ENCODE measurements around the gene MBD3L4.
"Not testable (repeated sequence)": the region's sequence is repeated elsewhere in the genome, so short reads cannot be mapped to it uniquely, and the experiment has no call there.

MBD3L4 gene

DNA sequence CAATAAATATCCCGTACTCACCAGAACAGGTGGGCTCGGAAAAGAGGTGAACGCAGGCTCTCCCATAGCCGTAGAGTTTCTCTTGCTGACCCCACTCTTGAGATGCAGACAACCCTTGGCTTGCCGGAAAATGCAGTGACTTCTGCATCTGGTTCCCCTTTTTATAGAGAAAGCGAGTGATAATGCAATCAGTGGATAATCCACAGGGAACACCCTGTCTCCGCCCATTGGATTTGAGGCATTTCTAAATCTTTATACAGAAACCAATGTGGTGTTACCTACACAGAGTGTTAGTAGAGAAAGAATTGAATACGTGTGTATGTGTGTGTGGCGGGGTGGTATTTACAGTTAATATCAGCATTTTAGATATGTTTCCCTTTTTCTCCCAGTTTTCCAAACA is at the start of gene MBD3L4:
TSS of gene MBD3L4 (minus strand) at position 101 of the 400 bp plus-strand sequence. CDS start at position 66, 35 bp downstream.
- H3K4me3 Mint-ChIP-seq; H3K4me1 Mint-ChIP-seq (ENCODE audit: low read depth); H3K27me3 Mint-ChIP-seq; H3K27ac Mint-ChIP-seq; H3K36me3 Mint-ChIP-seq (ENCODE audit: low read depth); DNase-seq; H3K9me3 Mint-ChIP-seq: not testable (repeated sequence)

DNA sequence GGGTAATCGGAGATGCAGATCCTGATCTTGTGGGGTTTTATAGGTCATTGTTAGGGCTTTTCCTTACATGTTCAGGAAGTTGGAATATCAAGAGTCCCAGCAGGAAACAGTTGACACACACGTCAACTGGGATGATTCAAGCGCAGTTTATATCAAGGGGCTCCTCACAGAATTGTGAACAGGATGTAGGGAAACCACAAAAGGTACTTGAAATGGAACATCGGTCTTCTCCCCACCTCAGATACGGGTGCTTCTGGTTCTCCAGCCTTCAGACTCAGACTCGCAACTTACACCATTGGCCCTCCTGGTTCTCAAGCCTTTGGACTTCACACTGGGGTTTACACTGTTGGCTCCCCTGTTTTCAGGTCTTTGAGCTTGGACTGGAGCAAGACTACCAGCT is 49.0 kb upstream of the MBD3L4 start:
- H3K4me3 Mint-ChIP-seq: no peak overlapping the region
- no peaks in the 10 kb centered on the region for H3K27me3 Mint-ChIP-seq
- peaks cover 7% of the 10 kb centered on the region for H3K4me1 Mint-ChIP-seq (ENCODE audit: low read depth)
- H3K27ac Mint-ChIP-seq: no peak overlapping the region
- H3K9me3 Mint-ChIP-seq: peaks cover 46% of the 10 kb centered on the region
- DNase-seq: no peak
- peaks cover 80% of the 10 kb centered on the region for H3K36me3 Mint-ChIP-seq (ENCODE audit: low read depth)

DNA sequence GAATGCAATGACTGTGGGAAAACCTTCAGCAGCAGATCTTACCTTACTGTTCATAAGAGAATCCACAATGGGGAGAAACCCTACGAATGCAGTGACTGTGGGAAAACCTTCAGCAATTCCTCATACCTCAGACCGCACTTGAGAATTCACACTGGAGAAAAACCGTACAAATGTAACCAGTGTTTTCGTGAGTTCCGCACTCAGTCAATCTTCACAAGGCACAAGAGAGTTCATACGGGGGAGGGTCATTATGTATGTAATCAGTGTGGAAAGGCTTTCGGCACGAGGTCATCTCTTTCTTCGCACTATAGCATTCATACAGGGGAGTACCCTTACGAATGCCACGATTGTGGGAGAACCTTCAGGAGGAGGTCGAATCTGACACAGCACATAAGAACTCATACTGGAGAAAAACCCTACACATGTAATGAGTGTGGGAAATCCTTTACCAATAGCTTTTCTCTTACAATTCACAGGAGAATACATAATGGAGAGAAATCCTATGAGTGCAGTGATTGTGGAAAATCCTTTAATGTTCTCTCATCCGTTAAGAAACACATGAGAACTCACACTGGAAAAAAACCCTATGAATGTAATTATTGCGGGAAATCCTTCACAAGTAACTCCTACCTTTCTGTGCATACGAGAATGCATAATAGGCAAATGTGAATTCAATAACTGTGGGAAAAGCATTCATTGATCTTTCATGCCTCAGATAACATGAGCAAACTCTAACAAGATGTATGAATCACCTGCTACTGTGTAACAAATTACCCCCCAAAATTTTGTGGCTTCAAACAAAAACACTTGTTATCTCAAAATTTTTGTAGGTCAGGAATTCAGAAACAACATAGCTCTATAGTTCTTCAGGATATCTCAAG is 43.3 kb upstream of the MBD3L4 start:
- H3K27me3 Mint-ChIP-seq: no peaks in the 10 kb centered on the region
- H3K9me3 Mint-ChIP-seq: peaks cover 55% of the 10 kb centered on the region
- H3K36me3 Mint-ChIP-seq (ENCODE audit: low read depth): peaks cover 94% of the 10 kb centered on the region
- no peak overlapping the region for H3K27ac Mint-ChIP-seq
- no peak overlapping the region for H3K4me3 Mint-ChIP-seq
- DNase-seq: no peak
- peaks cover 3% of the 10 kb centered on the region for H3K4me1 Mint-ChIP-seq (ENCODE audit: low read depth)

DNA sequence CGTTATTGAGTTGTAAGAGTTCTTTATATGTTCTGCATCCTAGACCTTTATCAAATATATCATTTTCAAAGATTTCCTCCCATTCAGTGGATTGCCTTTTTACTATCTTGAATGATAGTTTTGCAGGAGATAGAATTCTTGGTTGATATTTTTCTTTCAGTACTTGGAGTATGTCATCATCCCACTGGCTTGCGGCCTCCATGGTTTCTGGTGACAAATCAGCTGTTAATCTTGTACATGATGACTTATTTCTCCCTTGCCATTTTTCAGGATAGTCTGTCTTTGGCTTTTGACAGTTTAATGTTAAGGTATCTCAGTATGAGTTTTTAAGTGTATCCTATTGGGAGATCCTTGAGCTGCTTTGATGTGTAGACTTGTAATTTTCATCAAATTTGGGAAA is 38.0 kb upstream of the MBD3L4 start:
- Mint-ChIP-seq H3K4me1 (ENCODE audit: low read depth) (peaks cover 3% of the 10 kb centered on the region), H3K36me3 (ENCODE audit: low read depth) (peaks cover 99% of the 10 kb centered on the region), H3K27me3 (no peaks in the 10 kb centered on the region), H3K27ac (no peak overlapping the region), H3K9me3 (peaks cover 48% of the 10 kb centered on the region), H3K4me3 (no peak overlapping the region)
- DNase-seq: no peak

DNA sequence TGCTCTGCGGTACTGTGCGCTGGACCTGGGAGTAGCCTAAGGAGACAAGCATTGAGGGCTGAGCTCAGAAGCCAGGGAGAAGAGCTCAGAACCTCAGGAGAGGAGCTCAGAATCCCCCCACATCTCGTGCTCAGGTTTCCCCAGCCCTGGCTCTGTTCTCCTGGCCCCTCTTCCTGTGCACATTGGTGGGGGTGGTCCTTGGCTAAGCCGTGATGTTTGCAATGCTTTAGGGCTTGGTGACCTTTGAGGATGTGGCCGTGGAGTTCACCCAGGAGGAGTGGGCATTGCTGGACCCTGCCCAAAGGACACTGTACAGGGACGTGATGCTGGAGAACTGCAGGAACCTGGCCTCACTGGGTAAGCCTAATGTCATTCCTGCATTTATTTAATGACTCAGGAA is 36.2 kb upstream of the MBD3L4 start:
- H3K4me3 Mint-ChIP-seq: no peak overlapping the region

DNA sequence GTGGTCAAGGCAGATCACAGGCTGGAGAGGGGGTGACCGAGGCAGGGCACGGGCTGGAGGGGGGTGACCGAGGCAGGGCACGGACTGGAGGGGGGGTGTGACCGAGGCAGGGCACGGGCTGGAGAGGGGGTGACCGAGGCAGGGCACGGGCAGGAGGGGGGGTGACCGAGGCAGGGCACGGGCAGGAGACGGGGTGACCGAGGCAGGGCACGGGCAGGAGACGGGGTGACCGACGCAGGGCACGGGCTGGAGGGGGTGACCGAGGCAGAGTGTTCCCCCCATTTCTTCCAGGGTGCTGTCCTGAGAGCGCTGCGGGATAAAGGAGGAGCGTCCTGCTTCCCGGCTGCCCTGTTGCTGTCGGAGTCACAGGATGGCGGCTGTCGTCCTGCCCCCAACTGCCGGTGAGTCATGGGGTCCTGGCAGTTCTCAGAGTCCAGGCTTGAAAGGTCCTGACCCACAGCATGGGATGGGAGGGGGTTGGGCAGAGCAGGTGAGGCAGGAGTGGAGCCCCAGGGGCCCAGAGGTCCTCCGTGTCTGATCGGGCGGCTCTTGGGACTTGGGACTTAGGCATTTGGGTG is 34.8 kb upstream of the MBD3L4 start:
- peaks cover 24% of the 10 kb centered on the region for H3K4me1 Mint-ChIP-seq (ENCODE audit: low read depth)
- peaks cover 94% of the 10 kb centered on the region for H3K36me3 Mint-ChIP-seq (ENCODE audit: low read depth)
- no peak for DNase-seq
- no peak overlapping the region for H3K4me3 Mint-ChIP-seq
- no peak overlapping the region for H3K27ac Mint-ChIP-seq
- H3K27me3 Mint-ChIP-seq: no peaks in the 10 kb centered on the region
- peaks cover 27% of the 10 kb centered on the region for H3K9me3 Mint-ChIP-seq

More for the DNA sequence above, 36.2 kb upstream of the MBD3L4 start:
- H3K36me3 Mint-ChIP-seq (ENCODE audit: low read depth): peaks cover 94% of the 10 kb centered on the region
- peaks cover 36% of the 10 kb centered on the region for H3K9me3 Mint-ChIP-seq
- no peak overlapping the region for H3K27ac Mint-ChIP-seq
- no peak for DNase-seq
- H3K4me1 Mint-ChIP-seq (ENCODE audit: low read depth): peaks cover 13% of the 10 kb centered on the region
- no peaks in the 10 kb centered on the region for H3K27me3 Mint-ChIP-seq

DNA sequence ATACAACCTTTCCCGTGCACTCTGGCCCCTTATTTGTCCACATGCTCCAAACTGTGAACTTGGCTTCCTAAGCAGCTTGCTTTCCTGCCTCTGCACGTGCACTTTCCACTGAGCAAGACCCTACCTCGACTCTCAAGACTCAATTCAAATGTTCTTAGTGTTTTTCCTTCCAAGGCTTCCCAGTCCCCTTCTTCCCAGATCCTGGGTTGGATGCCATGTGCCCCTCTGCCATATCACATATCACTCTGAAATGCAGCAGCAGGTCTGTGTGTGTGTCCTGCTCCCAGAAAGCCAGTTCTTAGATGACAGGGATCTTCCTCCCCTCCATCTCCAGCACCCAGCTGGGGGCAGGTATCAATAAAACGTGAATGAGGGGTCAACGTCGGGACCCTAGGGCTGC is 32.6 kb upstream of the MBD3L4 start:
- peaks cover 29% of the 10 kb centered on the region for H3K4me1 Mint-ChIP-seq (ENCODE audit: low read depth)
- H3K9me3 Mint-ChIP-seq: peaks cover 10% of the 10 kb centered on the region
- H3K27ac Mint-ChIP-seq: no peak overlapping the region
- peaks cover 79% of the 10 kb centered on the region for H3K36me3 Mint-ChIP-seq (ENCODE audit: low read depth)
- H3K27me3 Mint-ChIP-seq: no peaks in the 10 kb centered on the region
- no peak for DNase-seq
- peak overlapping the region; percentile 19 for H3K4me3 Mint-ChIP-seq

DNA sequence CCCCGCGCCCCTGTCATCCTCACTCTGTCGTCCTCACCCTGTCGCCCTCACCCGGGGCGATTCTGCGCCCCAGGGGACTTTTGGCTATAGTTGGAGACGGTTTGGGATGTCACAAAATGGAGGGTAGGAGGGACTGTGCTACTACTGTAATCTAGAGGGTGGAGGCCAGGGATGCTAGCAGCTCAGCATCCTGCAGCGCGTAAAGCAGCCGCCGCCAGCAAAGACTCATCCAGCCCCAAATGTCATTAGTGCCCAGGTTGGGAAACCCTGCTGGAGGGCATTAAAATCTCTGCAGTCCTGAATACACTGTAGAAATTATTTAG is 29.9 kb upstream of the MBD3L4 start:
- Mint-ChIP-seq H3K27me3 (no peaks in the 10 kb centered on the region), H3K4me3 (peak overlapping the region; percentile 96), H3K27ac (peak overlapping the region; percentile 97), H3K36me3 (ENCODE audit: low read depth) (peaks cover 52% of the 10 kb centered on the region), H3K4me1 (ENCODE audit: low read depth) (peaks cover 29% of the 10 kb centered on the region), H3K9me3 (no peaks in the 10 kb centered on the region)
- no peak for DNase-seq

DNA sequence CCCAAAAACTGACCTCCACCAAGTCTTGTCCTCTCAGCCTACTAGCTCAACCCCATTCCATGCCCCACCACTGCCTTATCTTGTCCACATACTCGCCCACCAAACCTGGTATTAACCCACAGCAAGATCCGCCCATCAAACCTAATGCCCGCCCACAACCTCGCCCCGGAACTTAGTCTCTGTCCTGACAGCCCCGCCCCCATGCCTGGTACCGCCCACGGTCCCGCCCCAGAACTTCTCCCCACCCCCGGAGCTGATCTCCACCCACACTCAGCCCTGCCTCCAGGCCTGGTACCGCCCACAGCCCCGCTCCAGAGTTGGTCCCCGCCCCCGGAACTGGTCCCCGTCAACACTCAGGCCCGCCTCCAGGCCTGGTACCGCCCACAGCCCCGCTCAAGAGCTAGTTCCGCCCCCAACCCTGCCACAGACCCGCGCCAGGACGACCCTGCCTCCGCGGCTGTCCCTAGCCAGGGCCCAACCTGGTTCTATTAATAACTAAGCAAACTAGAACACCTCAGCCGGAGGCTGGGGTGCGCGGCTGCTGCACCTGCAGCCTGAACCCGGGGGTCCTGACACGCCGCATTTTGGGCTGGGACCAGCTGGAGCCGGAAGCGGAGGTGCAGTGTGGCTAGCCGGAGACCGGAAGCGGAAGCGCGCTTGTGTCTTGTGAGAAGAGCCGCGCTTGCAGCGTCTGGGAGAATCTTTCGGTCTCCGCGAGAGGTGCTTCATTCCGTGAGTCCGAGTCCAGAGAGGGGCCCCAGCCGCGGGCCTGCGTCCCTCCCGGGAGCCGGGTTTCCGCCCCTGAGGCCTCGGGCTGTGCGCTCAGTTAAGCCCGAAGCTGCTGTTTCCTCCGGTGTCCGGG is 29.3 kb upstream of the MBD3L4 start, which contains the start of gene ZNF557:
TSS of gene ZNF557 (plus strand) at position 662 of the 862 bp plus-strand sequence. CDS start 5,372 bp downstream, outside the sequence.
- DNase-seq: peak; percentile 98
- Mint-ChIP-seq H3K9me3 (no peaks in the 10 kb centered on the region), H3K27ac (peak within 1 kb of the TSS; percentile 97), H3K27me3 (no peaks in the 10 kb centered on the region), H3K4me1 (ENCODE audit: low read depth) (peaks cover 29% of the 10 kb centered on the region), H3K4me3 (peak within 1 kb of the TSS; percentile 96), H3K36me3 (ENCODE audit: low read depth) (peaks cover 46% of the 10 kb centered on the region)

DNA sequence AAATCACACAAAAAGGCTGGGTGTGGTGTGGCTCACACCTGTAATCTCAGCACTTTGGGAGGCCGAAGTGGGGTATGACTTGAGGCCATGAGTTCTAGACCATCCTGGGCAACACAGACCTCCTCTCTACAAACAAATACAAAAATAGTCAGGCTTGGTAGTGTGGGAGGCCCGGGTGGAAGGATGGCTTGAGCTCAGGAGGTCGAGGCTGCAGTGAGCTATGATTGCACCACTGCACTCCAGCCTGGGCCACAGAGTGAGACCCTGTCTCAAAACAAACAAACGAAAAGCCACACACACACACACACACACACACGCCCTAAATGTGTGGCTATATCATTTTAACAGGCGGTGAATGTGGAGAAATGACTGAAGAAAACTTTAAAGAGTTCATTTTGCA is 28.6 kb upstream of the MBD3L4 start:
- H3K4me3 Mint-ChIP-seq: peak overlapping the region; percentile 96
- peaks cover 29% of the 10 kb centered on the region for H3K4me1 Mint-ChIP-seq (ENCODE audit: low read depth)
- DNase-seq: no peak
- peak overlapping the region; percentile 97 for H3K27ac Mint-ChIP-seq
- peaks cover 39% of the 10 kb centered on the region for H3K36me3 Mint-ChIP-seq (ENCODE audit: low read depth)
- no peaks in the 10 kb centered on the region for H3K9me3 Mint-ChIP-seq
- H3K27me3 Mint-ChIP-seq: no peaks in the 10 kb centered on the region

DNA sequence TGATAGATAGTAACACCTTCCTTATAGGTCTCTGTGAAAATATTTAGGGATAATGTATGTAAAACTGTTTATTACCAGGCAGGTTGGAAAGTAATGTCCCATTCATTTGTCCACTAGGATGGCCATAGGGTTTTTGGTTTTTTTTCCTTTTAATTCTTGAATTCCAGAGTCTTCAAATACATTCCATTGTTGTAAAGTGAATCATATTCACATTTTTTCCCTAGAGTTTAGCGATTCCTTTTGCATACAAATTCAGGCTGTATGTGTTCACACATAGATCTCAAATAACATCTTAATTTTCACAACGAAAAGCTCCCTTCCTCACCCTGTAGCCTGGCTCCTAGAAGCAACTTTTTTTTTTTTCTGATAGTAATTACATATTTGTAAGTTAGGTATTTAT is 27.7 kb upstream of the MBD3L4 start:
- no peak overlapping the region for H3K4me3 Mint-ChIP-seq

DNA sequence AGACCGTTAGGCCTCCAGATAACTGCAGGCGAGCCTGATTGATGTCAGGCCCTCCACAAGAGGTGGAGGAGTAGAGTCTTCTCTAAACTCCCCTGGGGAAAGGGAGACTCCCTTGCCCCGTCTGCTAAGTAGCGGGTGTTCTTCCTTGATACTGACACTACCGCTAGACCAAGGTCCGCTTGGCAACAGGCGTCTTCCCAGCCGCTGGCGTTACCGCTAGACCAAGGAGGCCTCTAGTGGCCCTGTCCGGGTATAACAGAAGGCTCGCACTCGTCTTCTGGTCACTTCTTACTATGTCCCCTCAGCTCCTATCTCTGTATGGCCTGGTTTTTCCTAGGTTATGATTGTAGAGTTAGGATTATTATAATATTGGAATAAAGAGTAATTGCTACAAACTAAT is 27.1 kb upstream of the MBD3L4 start:
- H3K4me1 Mint-ChIP-seq (ENCODE audit: low read depth): peaks cover 23% of the 10 kb centered on the region
- not testable (repeated sequence) for H3K4me3 Mint-ChIP-seq, H3K27ac Mint-ChIP-seq, H3K27me3 Mint-ChIP-seq, H3K9me3 Mint-ChIP-seq, DNase-seq
- peaks cover 26% of the 10 kb centered on the region for H3K36me3 Mint-ChIP-seq (ENCODE audit: low read depth)

More for the DNA sequence above, 27.7 kb upstream of the MBD3L4 start:
- H3K36me3 Mint-ChIP-seq (ENCODE audit: low read depth): peaks cover 32% of the 10 kb centered on the region
- no peaks in the 10 kb centered on the region for H3K27me3 Mint-ChIP-seq
- H3K27ac Mint-ChIP-seq: no peak overlapping the region
- H3K9me3 Mint-ChIP-seq: no peaks in the 10 kb centered on the region
- DNase-seq: no peak
- H3K4me1 Mint-ChIP-seq (ENCODE audit: low read depth): peaks cover 27% of the 10 kb centered on the region

DNA sequence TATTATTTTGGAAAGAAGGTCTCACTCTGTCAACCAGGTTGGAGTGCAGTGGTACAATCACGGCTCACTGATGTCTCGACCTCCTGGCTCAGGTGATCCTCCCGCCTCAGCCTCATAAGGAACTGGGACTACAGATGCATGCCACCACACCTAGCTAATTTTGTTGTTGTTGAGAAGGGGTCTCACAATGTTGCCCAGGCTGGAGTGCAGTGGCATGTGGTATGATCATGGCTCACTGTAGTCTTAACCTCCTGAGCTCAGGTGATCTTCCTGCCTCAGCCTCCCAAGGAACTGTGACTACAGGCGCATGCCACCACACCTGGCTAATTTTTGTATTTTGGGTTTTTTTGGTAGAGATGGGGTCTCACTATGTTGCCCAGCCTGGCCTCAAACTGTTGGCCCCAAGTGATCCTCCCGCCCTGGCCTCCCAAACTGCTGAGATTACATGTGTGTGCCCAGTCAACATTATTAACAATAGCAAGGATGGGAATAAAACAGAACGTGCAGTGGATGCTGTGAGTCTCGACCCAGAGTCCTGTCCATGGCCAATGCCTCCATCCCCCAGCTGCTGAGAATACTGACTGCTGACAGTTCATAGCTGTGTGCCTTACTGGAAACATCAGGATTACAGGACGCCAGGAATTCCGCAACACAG is 23.9 kb upstream of the MBD3L4 start:
- Mint-ChIP-seq H3K27me3 (no peaks in the 10 kb centered on the region), H3K36me3 (ENCODE audit: low read depth) (no peaks in the 10 kb centered on the region), H3K27ac (no peak overlapping the region), H3K4me1 (ENCODE audit: low read depth) (peaks cover 5% of the 10 kb centered on the region), H3K4me3 (no peak overlapping the region), H3K9me3 (no peaks in the 10 kb centered on the region)
- DNase-seq: no peak

DNA sequence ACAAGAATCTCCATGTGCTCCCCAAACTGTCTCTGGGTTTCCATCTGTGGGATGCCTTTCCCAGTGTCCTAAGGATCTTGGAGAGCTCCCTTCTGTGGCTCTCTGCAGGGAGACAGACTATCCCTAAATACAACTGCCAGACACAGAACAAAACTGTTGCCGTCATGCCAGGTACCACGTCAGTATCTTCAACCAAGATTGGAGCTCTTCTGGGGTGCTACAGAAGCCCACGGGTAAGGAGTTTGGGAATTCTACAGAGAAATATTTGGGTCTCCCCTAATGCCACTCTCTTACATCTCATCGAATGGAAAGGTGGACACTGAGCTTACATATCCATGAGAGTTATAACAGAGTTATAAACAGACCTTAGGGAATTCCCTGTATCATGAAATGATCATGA is 23.4 kb upstream of the MBD3L4 start:
- no peak for DNase-seq
- no peak overlapping the region for H3K27ac Mint-ChIP-seq
- H3K36me3 Mint-ChIP-seq (ENCODE audit: low read depth): no peaks in the 10 kb centered on the region
- peaks cover under 1% of the 10 kb centered on the region for H3K4me1 Mint-ChIP-seq (ENCODE audit: low read depth)
- no peaks in the 10 kb centered on the region for H3K9me3 Mint-ChIP-seq
- H3K4me3 Mint-ChIP-seq: no peak overlapping the region
- no peaks in the 10 kb centered on the region for H3K27me3 Mint-ChIP-seq

Data from activated T-cell treated with anti-CD3 and anti-CD28 coated beads, Interleukin-2, amount 50 U/mL, for 24 hours (primary cell).